Right hindlimb (tissue), 1 donor: ENCODE data around the gene TAS2R7.
"Not testable (repeated sequence)": the region's sequence is repeated elsewhere in the genome, so short reads cannot be mapped to it uniquely, and the experiment has no call there.

Experiments used
- DNase-seq: peaks from one replicate; pipeline ENCODE4 v3.0.0-alpha.2; 2018

The TAS2R7 gene

GRCh38 chr12:10802587-10802986 is at the start of gene TAS2R7:
TAS2R7 (minus strand) TSS chr12:10802627; CDS start chr12:10802570, 57 bp downstream.
- no peak for DNase-seq

- no peak for DNase-seq
These were observed 48.9 kb upstream of the TAS2R7 start for GRCh38 chr12:10851243-10851858.

GRCh38 chr12:10849425-10849878 is 47.0 kb upstream of the TAS2R7 start, which contains the start of gene PRR4:
PRR4 (minus strand) TSS chr12:10849475; CDS start chr12:10849437, 38 bp downstream.
- DNase-seq, result no peak

GRCh38 chr12:10847744-10848143 is 45.3 kb upstream of the TAS2R7 start:
- no peak for DNase-seq

- no peak for DNase-seq
These were observed 40.4 kb upstream of the TAS2R7 start for GRCh38 chr12:10842862-10843261.

GRCh38 chr12:10838461-10838860 is 36.0 kb upstream of the TAS2R7 start:
- DNase-seq, result no peak

- no peak for DNase-seq
These were observed 27.6 kb upstream of the TAS2R7 start for GRCh38 chr12:10829994-10830393.

GRCh38 chr12:10826258-10826657 is 23.8 kb upstream of the TAS2R7 start, which contains the start of gene TAS2R10:
TAS2R10 (minus strand) TSS chr12:10826358; CDS start chr12:10826269, 89 bp downstream.
- DNase-seq, result no peak

GRCh38 chr12:10824957-10825356 is 22.5 kb upstream of the TAS2R7 start:
- DNase-seq, result no peak

GRCh38 chr12:10811883-10812536 is 9.6 kb upstream of the TAS2R7 start:
- no peak for DNase-seq

- no peak for DNase-seq
These were observed 7.6 kb upstream of the TAS2R7 start, which contains the start of gene TAS2R9 for GRCh38 chr12:10810068-10810467. TAS2R9 (minus strand) TSS chr12:10810168; CDS start chr12:10810075, 93 bp downstream.

GRCh38 chr12:10807186-10807585 is 4.8 kb upstream of the TAS2R7 start, which contains the start of gene TAS2R8:
TAS2R8 (minus strand) TSS chr12:10807286; CDS start chr12:10806980, 306 bp downstream.
- no peak for DNase-seq

GRCh38 chr12:10801741-10802140 is 686 bp downstream of the TAS2R7 start:
- no peak for DNase-seq

- DNase-seq, result no peak
These were observed 8.2 kb downstream of the TAS2R7 start for GRCh38 chr12:10794222-10794621.

GRCh38 chr12:10791769-10792168 is 10.7 kb downstream of the TAS2R7 start:
- not testable (repeated sequence) for DNase-seq

GRCh38 chr12:10783252-10783651 is 19.2 kb downstream of the TAS2R7 start:
- no peak for DNase-seq

- DNase-seq, result no peak
These were observed 23.3 kb downstream of the TAS2R7 start for GRCh38 chr12:10779103-10779502.

GRCh38 chr12:10771132-10771733 is 31.2 kb downstream of the TAS2R7 start:
- no peak for DNase-seq

- no peak for DNase-seq
These were observed 42.8 kb downstream of the TAS2R7 start for GRCh38 chr12:10759657-10760056.

GRCh38 chr12:10756194-10756593 is 46.2 kb downstream of the TAS2R7 start:
- no peak for DNase-seq

- DNase-seq, result no peak
These were observed 49.4 kb downstream of the TAS2R7 start for GRCh38 chr12:10753059-10753458.
